HEK293T (cell line): ENCODE results near the gene MUC20.

ENCODE experiments used
- BHLHE40 ChIP-seq: fragments of 450-650 bp; IDR thresholded peaks from 2 replicates; pipeline ENCODE4 v1.6.1; 2016; ENCODE audit warnings: mild to moderate bottlenecking, moderate library complexity, borderline replicate concordance
- CTBP1 ChIP-seq: fragments of 450-650 bp; IDR thresholded peaks from 2 replicates; pipeline ENCODE4 v1.6.1; 2016; ENCODE audit warnings: borderline replicate concordance
- FOXM1 ChIP-seq: fragments of 450-650 bp; IDR thresholded peaks from 2 replicates; pipeline ENCODE4 v1.6.1; 2017; ENCODE audit warnings: mild to moderate bottlenecking, borderline replicate concordance
- NFRKB ChIP-seq: fragments of 450-650 bp; IDR thresholded peaks from 2 replicates; pipeline ENCODE4 v1.6.1; 2016; ENCODE audit warnings: mild to moderate bottlenecking, moderate library complexity
- SP1 ChIP-seq: fragments of 450-650 bp; IDR thresholded peaks from 2 replicates; pipeline ENCODE4 v1.6.1; 2017
- ZNF384 ChIP-seq: fragments of 450-650 bp; IDR thresholded peaks from 2 replicates; pipeline ENCODE4 v1.6.1; 2016

DNA sequence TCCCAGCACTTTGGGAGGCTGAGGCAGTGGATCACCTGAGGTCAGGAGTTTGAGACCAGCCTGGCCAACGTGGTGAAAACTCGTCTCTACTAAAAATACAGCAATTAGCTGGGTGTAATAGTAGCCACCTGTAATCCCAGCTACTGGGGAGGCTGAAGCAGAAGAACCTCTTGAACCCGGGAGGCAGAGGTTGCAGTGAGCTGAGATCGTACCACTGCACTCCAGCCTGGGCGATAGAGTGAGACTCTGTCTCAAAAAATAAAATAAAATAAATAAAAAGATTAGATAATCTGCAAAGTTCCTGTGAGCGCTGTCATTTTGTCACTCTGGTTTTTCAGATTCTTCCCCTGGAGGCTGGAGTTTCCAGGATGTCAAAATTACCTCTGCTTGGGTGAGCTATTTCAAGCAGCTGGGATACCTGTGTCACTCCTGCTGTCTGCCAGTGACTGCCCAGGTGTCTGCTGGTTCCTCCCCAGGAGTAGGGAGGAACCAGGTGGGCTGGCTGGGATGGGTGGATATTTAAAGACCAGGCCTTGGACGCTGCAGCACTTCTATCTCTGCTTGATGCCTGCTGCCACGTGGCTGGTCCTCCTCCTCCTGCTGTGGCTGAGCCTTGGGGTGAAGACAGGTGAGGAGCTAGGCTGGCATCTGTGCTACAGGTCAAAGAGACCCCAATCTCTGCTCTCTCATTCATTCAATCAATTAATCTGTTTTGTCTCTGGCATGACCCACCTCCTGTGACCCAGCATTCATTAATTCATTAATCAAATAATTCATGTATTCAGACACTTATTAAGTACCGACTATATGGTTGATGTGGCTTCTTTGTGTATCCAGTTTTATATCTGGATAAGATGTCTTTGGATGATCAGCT lies 19.5 kb upstream of the MUC20 start:
- TF ChIP-seq CTBP1, result no peak
- TF ChIP-seq BHLHE40, result no peak
- TF ChIP-seq SP1, result no peak
- TF ChIP-seq FOXM1, result no peak
- TF ChIP-seq ZNF384, result no peak
- TF ChIP-seq NFRKB, result no peak
